NCI-H128 (cell line): ENCODE results near the gene DYNC1I2.
"Not testable (repeated sequence)": the region's sequence is repeated elsewhere in the genome, so short reads cannot be mapped to it uniquely, and the experiment has no call there.

Experiments used
- DNase-seq: peaks from one replicate; lab custom pipeline; 2025; ENCODE audit not compliant: unreplicated experiment; lab: John Stamatoyannopoulos, UW

Gene DYNC1I2

DNA sequence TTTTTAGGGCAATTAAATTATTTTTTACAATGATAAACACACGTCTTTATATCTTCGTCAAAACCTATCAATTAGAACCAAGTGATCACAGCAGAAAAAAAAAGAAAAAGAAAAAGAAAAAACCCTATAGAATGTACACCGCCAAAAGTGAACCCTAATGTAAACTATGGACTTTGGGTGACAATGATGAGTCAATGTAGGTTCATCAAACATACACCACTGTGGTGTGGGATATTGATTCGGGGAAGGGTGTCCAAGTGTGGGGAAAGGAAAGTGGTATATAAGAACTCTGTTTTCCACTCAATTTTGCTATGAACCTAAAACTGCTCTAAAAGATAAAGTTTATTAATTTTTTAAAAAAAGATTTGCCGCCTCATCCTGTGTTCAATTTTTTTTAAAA, 85.1 kb downstream of the DYNC1I2 start:
- DNase-seq: no peak

DNA sequence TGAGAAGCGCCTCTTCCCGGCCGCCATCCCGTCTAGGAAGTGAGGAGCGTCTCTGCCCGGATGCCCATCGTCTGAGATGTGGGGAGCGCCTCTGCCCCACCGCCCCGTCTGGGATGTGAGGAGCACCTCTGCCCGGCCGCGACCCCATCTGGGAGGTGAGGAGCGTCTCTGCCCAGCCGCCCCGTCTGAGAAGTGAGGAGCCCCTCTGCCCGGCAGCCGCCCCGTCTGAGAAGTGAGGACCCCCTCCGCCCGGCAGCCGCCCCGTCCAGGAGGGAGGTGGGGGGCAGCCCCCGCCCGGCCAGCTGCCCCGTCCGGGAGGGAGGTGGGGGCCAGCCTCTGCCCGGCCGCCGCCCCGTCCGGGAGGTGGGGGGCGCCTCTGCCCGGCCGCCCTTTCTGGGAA, 87.3 kb downstream of the DYNC1I2 start:
- DNase-seq: not testable (repeated sequence)

DNA sequence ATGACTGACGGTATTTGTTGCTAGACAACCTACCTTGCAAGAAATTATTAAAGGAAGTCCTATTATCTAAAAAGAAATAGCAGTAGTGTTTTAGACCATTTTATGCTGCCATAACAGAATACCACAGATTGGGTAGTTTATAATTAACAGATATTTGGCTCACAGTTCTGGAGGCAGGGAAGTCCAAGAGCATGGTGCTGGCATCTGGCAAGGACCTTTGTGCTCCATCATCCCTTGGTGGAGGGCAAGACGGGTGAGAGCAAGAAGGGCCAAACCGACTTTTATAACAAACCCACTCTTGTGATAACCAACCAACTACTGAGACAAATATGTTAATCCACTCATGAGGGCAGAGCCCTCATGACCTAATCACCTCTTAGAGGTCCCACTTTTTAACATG, 91.2 kb downstream of the DYNC1I2 start:
- no peak for DNase-seq

DNA sequence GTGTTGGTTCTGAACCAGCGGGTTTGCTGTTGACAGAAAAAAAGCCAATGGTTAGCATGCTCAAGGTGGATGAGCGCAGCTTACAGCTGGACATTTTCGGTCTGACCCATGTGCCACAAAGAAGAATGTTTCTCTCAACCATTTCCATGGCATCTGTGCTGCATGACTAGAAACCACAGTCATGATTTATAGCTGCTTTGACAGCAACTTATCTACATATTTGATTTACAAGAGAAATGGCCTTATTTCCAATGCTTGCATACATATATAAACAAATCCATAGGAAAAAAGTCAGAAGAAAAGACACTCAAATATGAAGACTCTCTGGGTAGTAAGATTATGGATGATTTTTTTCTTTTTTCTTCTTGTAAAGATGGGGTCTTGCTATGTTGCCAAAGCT, 98.2 kb downstream of the DYNC1I2 start:
- DNase-seq: no peak

DNA sequence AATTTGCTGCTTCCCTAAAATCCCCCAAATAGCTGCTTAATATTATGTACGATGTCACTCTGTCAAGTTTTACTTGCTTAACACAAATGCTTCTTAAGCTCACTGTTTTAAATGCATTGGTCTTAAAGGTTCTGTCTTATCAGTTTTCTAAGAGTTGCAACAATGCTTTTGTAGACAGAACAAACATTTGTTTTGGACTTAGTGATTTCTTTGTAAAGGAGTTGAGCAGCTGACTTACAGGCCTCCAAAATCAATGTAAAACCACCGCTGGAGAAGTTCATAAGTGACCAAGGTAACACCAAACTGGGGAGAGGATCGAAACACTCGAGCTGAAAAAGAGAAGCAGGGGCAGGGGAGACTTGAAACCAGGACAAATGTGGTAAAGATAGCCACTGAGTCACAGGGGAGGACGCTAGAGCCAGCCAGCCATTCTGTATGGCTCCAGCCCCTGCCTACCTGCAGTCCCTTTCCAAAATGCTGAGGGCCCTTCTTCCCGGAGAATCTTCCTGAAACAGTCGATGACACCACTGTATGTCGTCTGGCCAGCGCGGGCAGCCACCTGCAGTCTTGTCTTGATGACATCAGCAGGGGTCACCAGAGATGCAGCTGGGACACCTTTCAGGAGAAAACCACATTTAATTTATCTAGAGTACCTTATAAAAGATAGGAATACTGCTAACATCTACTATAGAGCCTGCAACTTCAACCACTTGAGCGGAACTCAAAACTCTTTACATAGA, 100.2 kb downstream of the DYNC1I2 start:
- DNase-seq: no peak

DNA sequence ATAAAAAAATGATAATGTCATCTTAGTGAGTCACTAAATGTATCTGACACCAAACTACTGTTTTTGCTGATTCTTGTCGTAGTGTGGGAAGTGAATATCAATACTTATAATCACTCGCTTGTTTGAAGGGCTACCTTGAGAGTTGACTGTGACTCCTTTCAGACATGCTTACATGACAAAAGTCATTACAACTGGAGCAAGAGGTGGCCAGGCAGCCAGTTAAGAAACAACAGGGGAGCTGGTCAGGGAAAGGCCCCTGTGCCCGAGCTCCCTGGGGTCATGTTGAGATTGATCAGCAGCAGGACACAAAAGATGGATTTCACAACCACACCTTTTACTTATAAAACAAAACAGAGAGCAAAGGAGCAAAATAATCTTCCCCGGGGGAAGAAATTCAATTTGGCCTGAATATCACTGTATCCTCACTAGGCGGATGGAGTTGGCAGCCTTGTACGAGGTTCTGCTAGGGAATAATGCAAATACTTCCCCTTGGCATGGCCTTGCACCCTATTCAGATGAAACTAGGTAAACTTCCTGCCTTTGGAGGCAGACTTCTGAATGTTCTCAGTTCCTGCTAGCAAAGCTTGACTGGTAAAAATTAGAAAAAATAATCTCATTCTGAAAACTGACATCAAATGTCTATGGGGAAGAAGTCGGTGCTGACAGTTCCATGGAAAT, 101.2 kb downstream of the DYNC1I2 start:
- no peak for DNase-seq

DNA sequence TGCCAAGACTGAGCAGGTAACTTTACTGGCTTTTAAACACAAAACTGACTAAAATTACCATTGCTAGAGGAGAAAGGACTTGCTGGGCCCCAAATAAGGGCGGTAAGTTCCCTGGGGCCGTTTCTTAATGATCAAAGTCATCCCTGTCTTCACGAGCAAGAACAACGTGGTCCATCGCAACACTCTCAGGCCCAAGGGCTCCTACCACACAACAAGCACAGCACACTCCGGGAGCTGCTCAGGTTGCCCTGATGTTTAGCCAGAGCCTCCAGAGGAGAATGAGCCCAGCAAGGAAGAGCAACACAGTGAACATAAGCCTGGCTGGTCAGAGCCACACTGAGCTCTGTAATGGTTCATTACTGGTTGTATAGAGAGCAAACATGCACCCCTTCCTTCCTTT, 102.7 kb downstream of the DYNC1I2 start:
- DNase-seq: no peak

DNA sequence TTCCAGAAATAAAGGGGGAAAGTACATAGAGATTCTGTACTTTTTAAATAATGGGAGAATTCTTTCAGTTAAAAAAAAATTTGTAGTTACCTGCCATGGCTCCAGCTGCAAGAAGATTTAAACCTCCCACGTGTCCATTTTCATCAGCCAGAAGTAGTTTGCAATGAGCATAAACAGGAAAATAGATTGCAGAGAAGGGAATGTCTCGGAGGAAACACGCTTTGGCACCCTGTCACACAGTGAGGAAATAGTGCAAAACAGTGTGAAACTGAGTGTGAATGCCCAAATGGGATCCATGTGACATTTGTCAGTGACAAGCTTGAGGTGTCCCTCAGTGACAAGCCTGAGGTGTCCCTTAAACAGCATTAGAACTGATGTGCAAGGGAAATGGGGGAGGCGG, 104.1 kb downstream of the DYNC1I2 start:
- no peak for DNase-seq

DNA sequence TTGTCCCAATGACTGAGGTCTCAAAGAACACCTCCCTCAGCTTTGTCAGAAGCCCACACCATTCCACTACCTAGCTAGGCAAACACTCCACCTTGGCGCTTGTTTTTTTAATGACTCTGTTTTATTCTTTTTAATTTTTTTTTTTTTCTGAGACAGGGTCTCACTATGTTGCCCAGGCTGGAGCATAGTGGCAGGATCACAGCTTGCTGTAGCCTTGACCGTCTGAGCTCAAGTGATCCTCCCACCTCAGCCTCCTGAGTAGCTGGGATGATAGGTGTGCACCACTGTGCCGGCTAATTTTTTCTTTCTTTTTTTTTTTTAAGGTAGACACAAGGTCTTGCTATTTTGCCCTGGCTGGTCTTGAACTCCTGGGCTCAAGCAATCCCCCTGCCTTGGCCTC, 104.9 kb downstream of the DYNC1I2 start:
- DNase-seq: no peak

DNA sequence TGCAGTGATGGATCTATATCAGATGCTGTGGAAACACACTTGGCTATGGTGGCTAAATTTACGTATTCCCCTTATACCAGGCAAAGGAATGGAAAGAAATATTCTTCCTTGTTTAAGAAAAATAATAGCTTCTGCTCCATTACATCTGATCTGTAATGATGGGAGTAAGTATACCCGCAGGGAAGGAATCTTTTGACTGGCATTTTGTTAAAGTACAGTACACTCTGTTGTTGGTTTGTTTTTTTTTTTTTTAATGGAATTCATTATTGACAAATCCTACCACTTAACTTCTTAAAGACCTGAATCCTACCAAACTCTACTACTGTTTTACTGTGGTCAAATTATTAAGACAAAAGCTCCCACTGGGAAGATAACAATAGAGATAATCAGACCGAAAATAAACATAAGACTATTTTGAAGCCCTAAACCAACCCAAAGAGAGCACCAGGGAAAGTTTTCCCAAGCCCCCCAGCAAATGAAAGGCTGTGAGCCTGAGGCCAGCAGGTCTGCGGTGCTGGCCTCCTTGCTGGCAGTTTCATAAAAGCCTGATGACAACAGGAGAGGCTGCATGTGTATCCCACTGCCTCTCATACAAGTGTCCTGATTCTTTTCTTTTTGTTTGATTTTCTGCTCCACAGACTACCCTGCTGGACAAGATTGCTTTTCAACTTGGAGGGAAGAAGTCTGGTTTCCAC, 105.8 kb downstream of the DYNC1I2 start:
- DNase-seq: no peak

DNA sequence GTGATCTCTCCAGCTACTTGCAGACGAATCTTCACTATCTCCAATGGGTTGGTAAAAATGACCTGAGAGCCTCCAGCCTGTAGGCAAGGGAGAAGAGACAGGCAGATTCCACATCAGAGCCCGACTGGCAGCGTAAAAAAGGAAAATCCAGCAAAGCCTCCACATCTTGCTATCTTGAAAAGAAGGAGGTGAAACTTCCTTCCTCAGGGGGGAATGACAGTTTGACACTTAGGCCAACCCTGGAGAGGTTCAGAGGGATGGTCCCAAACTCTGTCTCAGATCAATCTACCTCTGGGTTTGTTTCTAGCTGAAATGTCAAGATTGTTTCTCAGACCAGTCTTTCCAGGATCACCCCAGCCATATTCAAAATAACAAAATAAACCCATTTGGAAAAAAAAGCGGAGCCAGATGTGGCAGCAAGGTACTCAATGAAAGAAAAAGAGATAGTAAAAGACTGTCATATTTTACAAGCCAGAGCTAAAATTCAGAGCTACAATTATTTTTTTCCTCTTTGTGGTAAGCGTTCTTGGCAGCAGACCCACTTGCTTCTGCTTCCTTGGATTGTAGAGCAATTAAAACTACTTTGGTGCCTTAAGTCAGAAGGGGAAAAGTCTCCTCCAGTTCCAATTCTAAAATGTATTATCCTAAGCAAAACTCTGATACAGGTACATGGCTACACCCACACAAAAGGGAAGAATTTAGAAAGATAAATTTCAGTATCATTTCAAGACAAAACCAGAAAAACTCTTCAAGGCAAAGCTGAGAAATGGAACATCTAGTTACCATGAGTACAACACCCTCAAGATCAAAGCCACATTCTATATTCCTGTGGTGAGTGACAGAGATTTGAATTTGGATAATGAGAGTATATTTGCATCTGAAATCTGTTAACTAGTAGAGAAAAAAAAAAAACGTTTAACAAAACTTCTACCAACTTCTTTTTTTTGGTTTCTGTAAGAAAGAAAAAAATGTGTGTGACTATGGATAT, 106.7 kb downstream of the DYNC1I2 start:
- no peak for DNase-seq

DNA sequence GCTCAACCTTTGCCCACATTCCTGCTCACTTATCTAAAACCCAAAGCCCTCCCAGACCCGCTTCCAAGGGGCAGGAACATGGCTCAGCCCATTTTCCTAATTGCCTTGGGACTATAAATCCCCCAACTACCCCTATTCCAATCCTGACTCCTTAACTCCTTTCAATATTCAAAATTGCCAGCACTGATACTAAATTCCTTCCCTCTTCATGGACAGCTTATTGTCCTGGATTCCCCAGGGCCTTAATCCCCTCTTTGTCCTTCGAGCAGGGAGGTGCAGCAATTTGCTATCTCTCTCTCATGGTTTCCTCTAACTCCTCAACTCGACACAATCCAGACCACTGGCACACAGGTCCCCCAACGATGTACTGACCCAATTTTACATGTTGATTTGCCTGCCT, 107.6 kb downstream of the DYNC1I2 start:
- DNase-seq: no peak
